IMR-90 (cell line): Measurements from ENCODE around the gene UNC5B. TPM values are rescaled to one million over a fixed set of nuclear protein-coding genes. Genes with fewer than 3 reads are reported as not detected.

Source experiments
- ATAC-seq: fragments of 200-7000 bp; cut with Tn5 transposase; 2 replicates; pipeline ENCODE4 v1.9.1; 2020; ENCODE audit warnings: low read depth, mild to moderate bottlenecking, moderate library complexity
- BruUV-seq: library from RNA; stranded (reverse); fragments of 400-500 nt; replicated peaks from 2 replicates; lab custom pipeline; 2021; lab: Mats Ljungman, UMichigan
- CTCF ChIA-PET: fragments of 300-600 bp; formaldehyde crosslinking; extraction: SDS; loops from one replicate; lab custom pipeline; 2021; ENCODE audit warnings: antibody characterized with exemption; lab: Yijun Ruan, JAX
- POLR2A ChIA-PET: fragments of 300-600 bp; sonication (Branson Sonifier 250); formaldehyde crosslinking; loops from one replicate; lab custom pipeline; 2022; ENCODE audit warnings: antibody characterized with exemption; ENCODE audit not compliant: unreplicated experiment; lab: Charles Lee
- DNase-seq: peaks from one replicate; pipeline ENCODE4 v3.0.0; 2013
- H2AFZ ChIP-seq: replicated peaks from 2 replicates; pipeline ENCODE3; 2013; ENCODE audit warnings: low read length, mild to moderate bottlenecking; ENCODE audit not compliant: poor library complexity
- H2AK5ac ChIP-seq: 2 replicates; pipeline ENCODE4 v1.6.1; 2013; ENCODE audit warnings: low read depth, low read length, inconsistent platforms
- H2AK9ac ChIP-seq: replicated peaks from 2 replicates; pipeline ENCODE3; 2013; ENCODE audit warnings: mild to moderate bottlenecking, low read depth, low read length, moderate library complexity; ENCODE audit not compliant: poor library complexity
- H2BK120ac ChIP-seq: 2 replicates; pipeline ENCODE4 v1.6.1; 2013; ENCODE audit warnings: low read depth, low read length, inconsistent platforms
- H2BK15ac ChIP-seq: 3 replicates; pipeline ENCODE4 v1.6.1; 2013; ENCODE audit warnings: low read depth, low read length, inconsistent platforms
- H2BK20ac ChIP-seq: 2 replicates; pipeline ENCODE4 v1.6.1; 2013; ENCODE audit warnings: low read depth, mild to moderate bottlenecking, inconsistent platforms, low read length, moderate library complexity
- H2BK5ac ChIP-seq: 2 replicates; pipeline ENCODE4 v1.6.1; 2013; ENCODE audit warnings: mild to moderate bottlenecking, low read depth, low read length, inconsistent platforms; ENCODE audit not compliant: poor library complexity, severe bottlenecking
- H3K14ac ChIP-seq: replicated peaks from 2 replicates; pipeline ENCODE4 v1.6.1; 2013; ENCODE audit warnings: low read depth, low read length, inconsistent platforms
- H3K18ac ChIP-seq: 2 replicates; pipeline ENCODE4 v1.6.1; 2013; ENCODE audit warnings: low read depth, low read length, control low read depth
- H3K23ac ChIP-seq: 2 replicates; pipeline ENCODE4 v1.6.1; 2013; ENCODE audit warnings: low read depth, low read length, inconsistent platforms
- H3K27ac ChIP-seq: 2 replicates; pipeline ENCODE4 v1.5.1; 2013; ENCODE audit warnings: mild to moderate bottlenecking, control low read depth, low read length; ENCODE audit not compliant: insufficient read depth
- H3K27me3 ChIP-seq: 2 replicates; pipeline ENCODE4 v1.6.1; 2013; ENCODE audit warnings: low read length; ENCODE audit not compliant: control insufficient read depth, insufficient read depth
- H3K36me3 ChIP-seq: 2 replicates; pipeline ENCODE4 v1.6.1; 2013; ENCODE audit warnings: low read length, mixed read lengths; ENCODE audit not compliant: control insufficient read depth, insufficient read depth
- H3K4ac ChIP-seq: 2 replicates; pipeline ENCODE4 v1.6.1; 2013; ENCODE audit warnings: low read depth, low read length, inconsistent platforms
- H3K4me1 ChIP-seq: 2 replicates; pipeline ENCODE4 v1.6.1; 2013; ENCODE audit warnings: low read length, mixed read lengths; ENCODE audit not compliant: control insufficient read depth, insufficient read depth
- H3K4me2 ChIP-seq: 2 replicates; pipeline ENCODE4 v1.6.1; 2013; ENCODE audit warnings: low read depth, mild to moderate bottlenecking, control low read depth, low read length, moderate library complexity
- H3K4me3 ChIP-seq: 2 replicates; pipeline ENCODE4 v1.5.1; 2013; ENCODE audit warnings: low read depth, mild to moderate bottlenecking, control low read depth, low read length, moderate library complexity; ENCODE audit not compliant: insufficient read depth
- H3K56ac ChIP-seq: 2 replicates; pipeline ENCODE4 v1.6.1; 2013; ENCODE audit warnings: low read length, inconsistent platforms; ENCODE audit not compliant: insufficient read depth; ENCODE audit errors: extremely low read depth
- H3K79me1 ChIP-seq, 2 experiments: 2 replicates each; pipeline ENCODE4 v1.6.1; 2013; ENCODE audit warnings: low read length in 2 of 2, inconsistent platforms in 1 of 2, low read depth in 1 of 2
- H3K9ac ChIP-seq: 2 replicates; pipeline ENCODE4 v1.6.1; 2013; ENCODE audit warnings: low read depth, low read length, control low read depth
- H3K9me1 ChIP-seq: 2 replicates; pipeline ENCODE4 v1.6.1; 2013; ENCODE audit warnings: low read length, inconsistent platforms; ENCODE audit not compliant: insufficient read depth
- H3K9me3 ChIP-seq: 2 replicates; pipeline ENCODE4 v1.6.1; 2013; ENCODE audit warnings: low read length; ENCODE audit not compliant: control insufficient read depth, insufficient read depth
- H4K20me1 ChIP-seq: 2 replicates; pipeline ENCODE4 v1.6.1; 2013; ENCODE audit warnings: low read length, inconsistent platforms; ENCODE audit not compliant: insufficient read depth
- H4K5ac ChIP-seq: 2 replicates; pipeline ENCODE4 v1.6.1; 2013; ENCODE audit warnings: mild to moderate bottlenecking, low read depth, low read length, control low read depth
- H4K8ac ChIP-seq, 2 experiments: 2 replicates each; pipeline ENCODE4 v1.6.1; 2013; ENCODE audit warnings: low read depth in 2 of 2, low read length in 2 of 2, control low read depth in 1 of 2, inconsistent platforms in 1 of 2
- H4K91ac ChIP-seq: 2 replicates; pipeline ENCODE4 v1.6.1; 2013; ENCODE audit warnings: low read depth, low read length, inconsistent platforms; ENCODE audit not compliant: insufficient read depth
- CEBPB ChIP-seq: IDR thresholded peaks from 2 replicates; pipeline ENCODE4 v1.6.1; 2012; ENCODE audit warnings: low read depth, low read length, improper control_type of control experiment
- ELK1 ChIP-seq: fragments of 150-350 bp; IDR thresholded peaks from 2 replicates; pipeline ENCODE4 v1.6.1; 2016; ENCODE audit warnings: low read depth, mild to moderate bottlenecking, low read length, moderate library complexity, borderline replicate concordance
- FOS ChIP-seq: fragments of 150-350 bp; IDR thresholded peaks from 2 replicates; pipeline ENCODE4 v1.6.1; 2016; ENCODE audit warnings: low read depth, low read length
- MAFK ChIP-seq: IDR thresholded peaks from 2 replicates; pipeline ENCODE4 v1.6.1; 2012; ENCODE audit warnings: low read depth, low read length, improper control_type of control experiment
- MAZ ChIP-seq: IDR thresholded peaks from 2 replicates; pipeline ENCODE4 v1.6.1; 2012; ENCODE audit warnings: low read depth, mild to moderate bottlenecking, low read length, improper control_type of control experiment, moderate library complexity, borderline replicate concordance
- MXI1 ChIP-seq: IDR thresholded peaks from 2 replicates; pipeline ENCODE4 v1.6.1; 2012; ENCODE audit warnings: low read depth, mild to moderate bottlenecking, low read length, moderate library complexity, borderline replicate concordance
- NFE2L2 ChIP-seq: fragments of 150-350 bp; IDR thresholded peaks from 2 replicates; pipeline ENCODE4 v1.6.1; 2016; ENCODE audit warnings: low read depth, mild to moderate bottlenecking, low read length
- POLR2A ChIP-seq: IDR thresholded peaks from 2 replicates; pipeline ENCODE4 v1.6.1; 2012; ENCODE audit warnings: mild to moderate bottlenecking, low read depth, low read length
- RFX5 ChIP-seq: IDR thresholded peaks from 2 replicates; pipeline ENCODE4 v1.8.0; 2012; ENCODE audit warnings: low read depth, mild to moderate bottlenecking, low read length, moderate library complexity
- dilution Hi-C: fragments of 300-500 bp; cut with HindIII; formaldehyde crosslinking; loops from one replicate; pipeline ENCODE4 v1.14.3; 2018; ENCODE audit warnings: low sequenced_read_pairs; ENCODE audit not compliant: unreplicated experiment
- in situ Hi-C: fragments of 300-500 bp; cut with MboI; formaldehyde crosslinking; loops from 3 replicates; pipeline ENCODE4 v1.14.3; 2019; ENCODE audit warnings: low sequenced_read_pairs, inconsistent platforms, mixed read lengths
- intact Hi-C: fragments of 100-400 bp; cut with micrococcal nuclease; formaldehyde crosslinking; loops from 2 replicates; pipeline ENCODE4 v1.10.0; 2022
- polyA plus RNA-seq, 3 experiments: library from polyadenylated mRNA; depleted of rRNA; stranded (reverse); fragments of >200 nt; gene quantifications; 2 replicates each; pipeline ENCODE4 v1.2.3, GENCODE V29; 2012; ENCODE audit warnings: low replicate concordance in 1 of 3
- total RNA-seq: library from RNA; depleted of rRNA; stranded (reverse); fragments of >200 nt; gene quantifications from 2 replicates; pipeline ENCODE4 v1.2.3, GENCODE V29; 2012

UNC5B gene
- total and polyA plus RNA-seq, 2 of the 4 experiments (the other 2 are of a cell fraction): 1.6 to 4.2 TPM

- no peak overlapping the region for H3K14ac ChIP-seq
Measured at GRCh38 chr10:71197955-71198354, 14.4 kb upstream of the UNC5B start.

More at GRCh38 chr10:71197955-71198354, 14.4 kb upstream of the UNC5B start:
- Histone ChIP-seq H4K20me1 (no peaks in the 10 kb centered on the region), H3K79me1 (no peaks in the 10 kb centered on the region), H2AK5ac (no peak overlapping the region), H4K91ac (no peak overlapping the region), H3K18ac (no peak overlapping the region), H3K27me3 (peaks cover 21% of the 10 kb centered on the region), H2AK9ac (no peak overlapping the region), H3K27ac (no peak overlapping the region), H2BK15ac (no peak overlapping the region), H3K4me2 (no peak overlapping the region), H2BK20ac (no peak overlapping the region), H3K36me3 (no peaks in the 10 kb centered on the region), H3K9me3 (peaks cover 11% of the 10 kb centered on the region), H4K8ac (no peak overlapping the region), H3K9ac (no peak overlapping the region), H3K4me1 (no peaks in the 10 kb centered on the region), H3K23ac (no peak overlapping the region), H3K56ac (no peak overlapping the region), H3K4ac (no peak overlapping the region), H3K4me3 (no peak overlapping the region), H2BK5ac (no peak overlapping the region), H4K5ac (no peak overlapping the region), H3K9me1 (no peaks in the 10 kb centered on the region), H2BK120ac (no peak overlapping the region), H2AFZ (no peak overlapping the region)
- POLR2A ChIA-PET: no interaction called here
- in situ Hi-C loops: no loop called here
- TF ChIP-seq MAZ (no peak), CEBPB (no peak), MAFK (no peak), FOS (no peak), RFX5 (no peak), NFE2L2 (no peak), ELK1 (no peak), POLR2A (no peak), MXI1 (no peak)
- no TSS peak for BruUV-seq
- DNase-seq (no peak), ATAC-seq (no peak)
- dilution Hi-C loops: no loop called here
- CTCF ChIA-PET: interaction anchor here (0.9 kb wide), 1 partner anchor 11 kb away, joined by 4 read pairs; no protein-coding TSS in a partner anchor
- intact Hi-C loops: no loop called here
